Tibial nerve (tissue), 3 donors: ENCODE measurements around the gene ITK.

Experiments
- CTCF ChIP-seq, 5 experiments: fragments of 200-600 bp in 3 of 5; fragments of 450-650 bp in 2 of 5; sonication (generic) in 3 of 5; IDR thresholded peaks; one replicate each; pipeline ENCODE4 v1.5.1; 2016 to 2019; ENCODE audit warnings: antibody characterized with exemption in 5 of 5, mild to moderate bottlenecking in 3 of 5, moderate library complexity in 2 of 5
- POLR2A ChIP-seq, 2 donors: fragments of 450-650 bp; IDR thresholded peaks; one replicate each; pipeline ENCODE4 v1.6.1; 2017; ENCODE audit warnings: antibody characterized with exemption in 2 of 2, mild to moderate bottlenecking in 2 of 2, moderate library complexity in 2 of 2

DNA sequence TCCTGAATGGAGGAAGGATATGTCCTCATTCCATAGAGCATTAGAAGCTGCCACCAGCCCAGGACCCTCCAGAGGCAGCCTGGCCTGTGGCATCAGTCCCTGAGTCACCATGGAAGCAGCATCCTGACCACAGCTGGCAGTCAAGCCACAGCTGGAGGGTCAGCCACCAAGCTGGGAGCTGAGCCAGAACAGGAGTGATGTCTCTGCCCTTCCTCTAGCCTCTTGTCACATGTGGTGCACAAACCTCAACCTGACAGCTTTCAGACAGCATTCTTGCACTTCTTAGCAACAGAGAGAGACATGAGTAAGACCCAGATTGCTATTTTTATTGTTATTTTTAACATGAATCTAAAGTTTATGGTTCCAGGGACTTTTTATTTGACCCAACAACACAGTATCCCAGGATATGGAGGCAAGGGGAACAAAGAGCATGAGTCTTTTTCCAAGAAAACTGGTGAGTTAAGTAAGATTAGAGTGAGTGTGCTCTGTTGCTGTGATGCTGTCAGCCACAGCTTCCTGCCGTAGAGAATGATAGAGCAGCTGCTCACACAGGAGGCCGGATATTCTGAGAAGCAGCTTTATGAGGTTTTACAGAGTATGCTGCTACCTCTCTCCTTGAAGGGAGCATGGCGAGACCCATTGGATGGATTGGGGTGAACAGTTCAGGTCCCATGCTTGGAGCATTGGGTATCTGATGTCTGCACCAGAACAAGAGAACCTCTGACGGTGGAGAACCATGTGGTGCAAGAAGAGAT, 72.2 kb downstream of the ITK start:
- TF ChIP-seq CTCF (IDR thresholded peaks at IDR 0.05), result no peak
- TF ChIP-seq POLR2A (IDR thresholded peaks at IDR 0.05), result no peak
